Muscle of arm (tissue), 14 donors: ENCODE results near the gene MRPL51. TPM values are rescaled to one million over a fixed set of nuclear protein-coding genes. Genes with fewer than 3 reads are reported as not detected.

Experiments used
- DNase-seq: peaks from one replicate; pipeline ENCODE4 v3.0.0-alpha.2; 2013
- long read RNA-seq, 11 donors: transcript quantifications; one replicate each; lab custom pipeline, GENCODE V29; 2026
- polyA plus RNA-seq, 12 donors: library from polyadenylated mRNA; unstranded; fragments of 120-200 nt; gene quantifications; one replicate each; pipeline ENCODE4 v1.2.1, GENCODE V29; 2013; ENCODE audit not compliant: insufficient read length in 12 of 12

The MRPL51 gene
- 100 to 1,000 TPM in 11 of 12 donors, not detected in 1; 104 to 178 (median 131) TPM for polyA plus RNA-seq
- long read RNA-seq, donor 1, transcript MRPL51-201 (3 exons, 1,234 nt): major isoform, 95 of 5,473 reads
- long read RNA-seq, donor 1, transcript MRPL51-203 (2 exons, 501 nt): minor isoform, 5 of 5,473 reads
- long read RNA-seq, donor 1, transcript MRPL51-205 (3 exons, 814 nt): minor isoform, 6 of 5,473 reads
- long read RNA-seq, donor 1, partial matches to known transcripts: 3,752 of 5,473 reads
- long read RNA-seq, donor 1, other reads (novel, unspliced or antisense): 1,613 of 5,473 reads
- long read RNA-seq, donor 2, transcript MRPL51-201 (3 exons, 1,234 nt): major isoform, 93 of 109 reads
- long read RNA-seq, donor 2, transcript MRPL51-205 (3 exons, 814 nt): minor isoform, 6 of 109 reads
- long read RNA-seq, donor 2, transcript MRPL51-202 (3 exons, 601 nt): minor isoform, 5 of 109 reads
- long read RNA-seq, donor 2, partial matches to known transcripts: 0 of 109 reads
- long read RNA-seq, donor 2, other reads (novel, unspliced or antisense): 0 of 109 reads
- long read RNA-seq, donor 3, transcript MRPL51-201 (3 exons, 1,234 nt): major isoform, 51 of 79 reads
- long read RNA-seq, donor 3, partial matches to known transcripts: 24 of 79 reads
- long read RNA-seq, donor 3, other reads (novel, unspliced or antisense): 0 of 79 reads
- long read RNA-seq, donor 4, transcript MRPL51-201 (3 exons, 1,234 nt): major isoform, 36 of 61 reads
- long read RNA-seq, donor 4, partial matches to known transcripts: 16 of 61 reads
- long read RNA-seq, donor 4, other reads (novel, unspliced or antisense): 0 of 61 reads
- long read RNA-seq, donor 5: 0 reads
- long read RNA-seq, donor 6, transcript MRPL51-201 (3 exons, 1,234 nt): major isoform, 67 of 106 reads
- long read RNA-seq, donor 6, partial matches to known transcripts: 32 of 106 reads
- long read RNA-seq, donor 6, other reads (novel, unspliced or antisense): 0 of 106 reads
- long read RNA-seq, donor 7, transcript MRPL51-201 (3 exons, 1,234 nt): major isoform, 50 of 56 reads
- long read RNA-seq, donor 7, partial matches to known transcripts: 0 of 56 reads
- long read RNA-seq, donor 7, other reads (novel, unspliced or antisense): 0 of 56 reads
- long read RNA-seq, donor 8, transcript MRPL51-201 (3 exons, 1,234 nt): major isoform, 102 of 14,162 reads
- long read RNA-seq, donor 8, partial matches to known transcripts: 13,380 of 14,162 reads
- long read RNA-seq, donor 8, other reads (novel, unspliced or antisense): 670 of 14,162 reads
- long read RNA-seq, donor 9, transcript MRPL51-201 (3 exons, 1,234 nt): major isoform, 76 of 97 reads
- long read RNA-seq, donor 9, transcript MRPL51-205 (3 exons, 814 nt): minor isoform, 7 of 97 reads
- long read RNA-seq, donor 9, partial matches to known transcripts: 8 of 97 reads
- long read RNA-seq, donor 9, other reads (novel, unspliced or antisense): 0 of 97 reads
- long read RNA-seq, donor 10, transcript MRPL51-201 (3 exons, 1,234 nt): major isoform, 99 of 118 reads
- long read RNA-seq, donor 10, partial matches to known transcripts: 8 of 118 reads
- long read RNA-seq, donor 10, other reads (novel, unspliced or antisense): 0 of 118 reads
- long read RNA-seq, donor 11, transcript MRPL51-201 (3 exons, 1,234 nt): major isoform, 106 of 119 reads
- long read RNA-seq, donor 11, partial matches to known transcripts: 0 of 119 reads
- long read RNA-seq, donor 11, other reads (novel, unspliced or antisense): 0 of 119 reads

GRCh38 chr12:6492838-6493496 lies at the start of gene MRPL51:
TSS of gene MRPL51 (minus strand) at chr12:6493262. CDS start at chr12:6493136, 126 bp downstream.
- peak; percentile 97 for DNase-seq

- DNase-seq: no peak
Observed at GRCh38 chr12:6542209-6543009, 49.3 kb upstream of the MRPL51 start.

GRCh38 chr12:6541371-6542165 lies 48.5 kb upstream of the MRPL51 start:
- no peak for DNase-seq

- DNase-seq: no peak
Observed at GRCh38 chr12:6540181-6540877, 47.3 kb upstream of the MRPL51 start.

GRCh38 chr12:6539707-6540134 lies 46.7 kb upstream of the MRPL51 start:
- no peak for DNase-seq

GRCh38 chr12:6539314-6539682 lies 46.2 kb upstream of the MRPL51 start:
- no peak for DNase-seq

GRCh38 chr12:6538420-6539313 lies 45.6 kb upstream of the MRPL51 start:
- no peak for DNase-seq

GRCh38 chr12:6537580-6538419 lies 44.7 kb upstream of the MRPL51 start:
- DNase-seq: peak; percentile 79

GRCh38 chr12:6536894-6537579 lies 44.0 kb upstream of the MRPL51 start:
- DNase-seq: no peak

- DNase-seq: no peak
Observed at GRCh38 chr12:6535960-6536847, 43.1 kb upstream of the MRPL51 start.

- DNase-seq: no peak
Observed at GRCh38 chr12:6535697-6535946, 42.6 kb upstream of the MRPL51 start.

- DNase-seq: no peak
Observed at GRCh38 chr12:6534945-6535696, 42.1 kb upstream of the MRPL51 start.

GRCh38 chr12:6534695-6534944 lies 41.6 kb upstream of the MRPL51 start:
- DNase-seq: no peak
